ENCODE measurements around the gene RCAN3.
A peak's percentile ranks its signal among the peaks of the same experiment; 100 is the strongest.

RCAN3 gene

GRCh38 chr1:24557220-24557619 lies 54.6 kb downstream of the RCAN3 start:
- TF ChIP-seq ZBTB7A (IDR thresholded peaks at IDR 0.05; ENCODE audit: low read depth) (0 out of 2 replicates have a peak, but pooled peaks have one; percentile 0), TEAD4 (IDR thresholded peaks at IDR 0.05) (no peak)

GRCh38 chr1:24557711-24558131 lies 55.1 kb downstream of the RCAN3 start:
- no peak for TF ChIP-seq ZBTB7A (IDR thresholded peaks at IDR 0.05; ENCODE audit: low read depth)
- TF ChIP-seq NFIC (IDR thresholded peaks at IDR 0.05) = peak; percentile 54
- TF ChIP-seq EP300 (IDR thresholded peaks at IDR 0.05; ENCODE audit: borderline replicate concordance) = 0 out of 2 replicates have a peak, but pooled peaks have one; percentile 37
- TF ChIP-seq TCF12 (IDR thresholded peaks at IDR 0.05; ENCODE audit: low read depth) = no peak
- no peak for TF ChIP-seq REST (IDR thresholded peaks at IDR 0.05; ENCODE audit: low read depth)
- TF ChIP-seq YY1 (IDR thresholded peaks at IDR 0.05; ENCODE audit: low read depth) = 0 out of 2 replicates have a peak, but pooled peaks have one; percentile 10

GRCh38 chr1:24558455-24558854 lies 55.8 kb downstream of the RCAN3 start:
- TF ChIP-seq CEBPB (IDR thresholded peaks at IDR 0.05) = no peak
- no peak for TF ChIP-seq EP300 (IDR thresholded peaks at IDR 0.05; ENCODE audit: borderline replicate concordance)
- no peak for TF ChIP-seq YY1 (IDR thresholded peaks at IDR 0.05; ENCODE audit: low read depth)
- TF ChIP-seq CREB1 (IDR thresholded peaks at IDR 0.05; ENCODE audit: low read depth) = no peak
- TF ChIP-seq RAD21 (IDR thresholded peaks at IDR 0.05; ENCODE audit: low read depth) = no peak
- TF ChIP-seq TCF12 (IDR thresholded peaks at IDR 0.05; ENCODE audit: low read depth) = no peak
- no peak for TF ChIP-seq FOXM1 (IDR thresholded peaks at IDR 0.05; ENCODE audit: borderline replicate concordance, low read depth)
- TF ChIP-seq USF1 (IDR thresholded peaks at IDR 0.05) = no peak

GRCh38 chr1:24558902-24559791 lies 56.5 kb downstream of the RCAN3 start:
- TF ChIP-seq YY1 (IDR thresholded peaks at IDR 0.05; ENCODE audit: low read depth) (peak; percentile 37; the same call in 1 of the 2 replicates), NFIC (IDR thresholded peaks at IDR 0.05) (peak; percentile 86), REST (IDR thresholded peaks at IDR 0.05; ENCODE audit: low read depth) (peak; percentile 29; the same call in 1 of the 2 replicates), EP300 (IDR thresholded peaks at IDR 0.05; ENCODE audit: borderline replicate concordance) (peak; percentile 73), CREB1 (IDR thresholded peaks at IDR 0.05; ENCODE audit: low read depth) (no peak), TEAD4 (IDR thresholded peaks at IDR 0.05) (0 out of 2 replicates have a peak, but pooled peaks have one; percentile 24), TCF12 (IDR thresholded peaks at IDR 0.05; ENCODE audit: low read depth) (0 out of 2 replicates have a peak, but pooled peaks have one; percentile 35), CEBPB (IDR thresholded peaks at IDR 0.05) (no peak)

GRCh38 chr1:24560361-24560760 lies 57.7 kb downstream of the RCAN3 start:
- TF ChIP-seq FOXM1 (IDR thresholded peaks at IDR 0.05; ENCODE audit: borderline replicate concordance, low read depth) (no peak), RAD21 (IDR thresholded peaks at IDR 0.05; ENCODE audit: low read depth) (no peak), TEAD4 (IDR thresholded peaks at IDR 0.05) (no peak), CEBPB (IDR thresholded peaks at IDR 0.05) (no peak), USF1 (IDR thresholded peaks at IDR 0.05) (no peak), EP300 (IDR thresholded peaks at IDR 0.05; ENCODE audit: borderline replicate concordance) (no peak)

- TF ChIP-seq TEAD4 (IDR thresholded peaks at IDR 0.05) (peak; percentile 36), NFIC (IDR thresholded peaks at IDR 0.05) (peak; percentile 97), EGR1 (IDR thresholded peaks at IDR 0.05) (peak; percentile 39; the same call in 1 of the 2 replicates), CEBPB (IDR thresholded peaks at IDR 0.05) (no peak; the same call in 1 of the 2 replicates), MAX (IDR thresholded peaks at IDR 0.05) (no peak), RAD21 (IDR thresholded peaks at IDR 0.05; ENCODE audit: low read depth) (peak; percentile 9; the same call in 1 of the 2 replicates), ZBTB7A (IDR thresholded peaks at IDR 0.05; ENCODE audit: low read depth) (peak; percentile 61; the same call in 1 of the 2 replicates), USF1 (IDR thresholded peaks at IDR 0.05) (no peak), TCF12 (IDR thresholded peaks at IDR 0.05; ENCODE audit: low read depth) (peak; percentile 75; the same call in 1 of the 2 replicates), YY1 (IDR thresholded peaks at IDR 0.05; ENCODE audit: low read depth) (0 out of 2 replicates have a peak, but pooled peaks have one; percentile 10), EP300 (IDR thresholded peaks at IDR 0.05; ENCODE audit: borderline replicate concordance) (peak; percentile 76; the same call in 1 of the 2 replicates)
These were observed 60.0 kb downstream of the RCAN3 start for GRCh38 chr1:24562625-24563024.

All from Ishikawa (cell line).